ENCODE data around the gene TRIM74.

DNA sequence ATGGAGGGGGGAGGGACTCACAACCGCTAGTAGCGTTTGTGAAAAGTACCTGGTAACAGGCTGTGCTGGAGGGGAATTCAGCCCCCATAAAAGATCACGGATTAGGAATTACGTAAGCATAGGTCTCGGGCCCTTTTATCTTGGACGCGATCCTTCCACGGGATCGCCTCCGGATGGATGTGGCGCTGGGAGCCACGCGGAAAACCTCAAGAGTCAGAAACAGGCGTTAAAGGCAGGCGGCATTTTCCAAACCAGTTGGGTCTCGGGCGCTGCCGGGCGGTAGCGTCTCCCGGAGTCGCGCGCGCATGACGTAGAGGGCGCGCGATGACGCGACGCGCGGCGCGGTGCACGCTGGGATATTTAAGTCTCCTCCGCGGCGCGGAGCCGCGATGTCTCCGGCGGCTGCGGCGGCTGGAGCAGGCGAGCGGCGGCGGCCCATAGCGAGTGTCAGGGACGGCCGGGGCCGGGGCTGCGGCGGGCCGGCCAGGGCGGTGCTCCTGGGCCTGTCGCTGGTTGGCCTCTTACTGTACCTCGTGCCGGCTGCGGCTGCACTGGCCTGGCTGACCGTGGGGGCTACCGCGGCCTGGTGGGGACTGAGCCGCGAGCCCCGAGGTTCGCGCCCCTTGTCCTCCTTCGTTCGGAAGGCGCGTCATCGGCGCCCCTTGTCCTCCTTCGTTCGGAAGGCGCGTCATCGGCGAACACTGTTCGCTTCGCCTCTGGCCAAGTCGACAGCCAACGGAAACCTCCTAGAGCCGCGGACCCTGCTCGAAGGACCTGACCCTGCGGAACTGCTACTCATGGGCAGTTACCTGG lies 44.3 kb downstream of the TRIM74 start, which contains the start of gene POM121:
- TF ChIP-seq CTCF (IDR thresholded peaks at IDR 0.05) (peak in 1 of 5 experiments; percentile 34), POLR2A (IDR thresholded peaks at IDR 0.05) (peak in 1 of 2 donors; percentile 62)

Data from tibial nerve (tissue), 3 donors.